Head of caudate nucleus (tissue), 42 donors: ENCODE results near the gene ZNF502.

ENCODE experiments used
- DNase-seq, 42 donors: peaks; one replicate each; pipeline versions ENCODE4 v3.0.0 to v3.0.0-alpha.2; 2020 to 2021; ENCODE audit warnings: mixed read lengths in 7 of 42
- intact Hi-C: fragments of 100-400 bp; cut with DNase I; formaldehyde crosslinking; loops from one replicate; pipeline ENCODE4 v1.15.0; 2022

The ZNF502 gene

GRCh38 chr3:44762170-44762677 is 49.8 kb downstream of the ZNF502 start:
- intact Hi-C loops, result loop anchor here (5.0 kb wide), 1 partner anchor 100 kb away; the partner anchor contains the start of gene TMEM42
- DNase-seq, result no peak

- intact Hi-C loops, result loop anchor here (5.0 kb wide), 1 partner anchor 100 kb away; the partner anchor contains the start of gene TMEM42
Measured at GRCh38 chr3:44762690-44763089, 50.2 kb downstream of the ZNF502 start.

GRCh38 chr3:44764248-44764647 is 51.8 kb downstream of the ZNF502 start:
- no peak for DNase-seq
- intact Hi-C loops, result loop anchor here (5.0 kb wide), 1 partner anchor 98 kb away; the partner anchor contains the start of gene TMEM42

More at GRCh38 chr3:44762690-44763089, 50.2 kb downstream of the ZNF502 start:
- DNase-seq, result no peak

- intact Hi-C loops, result no loop called here
- DNase-seq, result no peak
Measured at GRCh38 chr3:44771424-44772098, 59.1 kb downstream of the ZNF502 start.

GRCh38 chr3:44772099-44772442 is 59.6 kb downstream of the ZNF502 start:
- DNase-seq, result no peak
- intact Hi-C loops, result no loop called here
